NCI-H2029 treated with DMSO at 0.1 percent for 48 hours (cell line): ENCODE data around the gene RTP1.
"Not testable (repeated sequence)": the region's sequence is repeated elsewhere in the genome, so short reads cannot be mapped to it uniquely, and the experiment has no call there.

Source experiments
- DNase-seq: peaks from one replicate; lab custom pipeline; 2025; lab: John Stamatoyannopoulos, UW

Gene RTP1

GRCh38 chr3:187199463-187200050 lies 2.3 kb downstream of the RTP1 start:
- DNase-seq, result not testable (repeated sequence)

GRCh38 chr3:187205683-187206082 lies 8.4 kb downstream of the RTP1 start:
- no peak for DNase-seq

GRCh38 chr3:187207062-187207461 lies 9.8 kb downstream of the RTP1 start:
- DNase-seq, result no peak

- DNase-seq, result no peak
These were observed 10.3 kb downstream of the RTP1 start for GRCh38 chr3:187207624-187208023.

GRCh38 chr3:187208159-187208558 lies 10.9 kb downstream of the RTP1 start:
- no peak for DNase-seq

GRCh38 chr3:187209491-187209890 lies 12.2 kb downstream of the RTP1 start:
- DNase-seq, result no peak

GRCh38 chr3:187210091-187210490 lies 12.8 kb downstream of the RTP1 start:
- DNase-seq, result no peak

GRCh38 chr3:187210545-187211327 lies 13.4 kb downstream of the RTP1 start:
- DNase-seq, result no peak

GRCh38 chr3:187211532-187212195 lies 14.4 kb downstream of the RTP1 start:
- no peak for DNase-seq

- DNase-seq, result no peak
These were observed 14.9 kb downstream of the RTP1 start for GRCh38 chr3:187212196-187212545.

GRCh38 chr3:187212705-187213104 lies 15.4 kb downstream of the RTP1 start:
- DNase-seq, result no peak

GRCh38 chr3:187213616-187214015 lies 16.3 kb downstream of the RTP1 start:
- DNase-seq, result no peak

- DNase-seq, result no peak
These were observed 18.2 kb downstream of the RTP1 start for GRCh38 chr3:187215460-187215859.

- DNase-seq, result no peak
These were observed 25.5 kb downstream of the RTP1 start for GRCh38 chr3:187222801-187223200.

GRCh38 chr3:187223799-187224198 lies 26.5 kb downstream of the RTP1 start:
- no peak for DNase-seq

GRCh38 chr3:187227658-187228258 lies 30.5 kb downstream of the RTP1 start:
- no peak for DNase-seq

GRCh38 chr3:187228740-187229139 lies 31.5 kb downstream of the RTP1 start:
- no peak for DNase-seq

GRCh38 chr3:187230011-187230410 lies 32.7 kb downstream of the RTP1 start:
- no peak for DNase-seq

GRCh38 chr3:187236962-187237361 lies 39.7 kb downstream of the RTP1 start:
- no peak for DNase-seq

GRCh38 chr3:187237741-187238140 lies 40.5 kb downstream of the RTP1 start:
- no peak for DNase-seq

- DNase-seq, result no peak
These were observed 41.0 kb downstream of the RTP1 start for GRCh38 chr3:187238239-187238638.

GRCh38 chr3:187238835-187239234 lies 41.5 kb downstream of the RTP1 start:
- DNase-seq, result not testable (repeated sequence)

GRCh38 chr3:187242435-187242834 lies 45.1 kb downstream of the RTP1 start:
- no peak for DNase-seq
